Mammary microvascular endothelial cell (primary cell): ENCODE results near the gene TRPM7. TPM values are rescaled to one million over a fixed set of nuclear protein-coding genes. Genes with fewer than 3 reads are reported as not detected.

Experiments
- total RNA-seq: library from RNA; depleted of rRNA; stranded (reverse); fragments of >200 nt; gene quantifications from 2 replicates; pipeline ENCODE4 v1.2.3, GENCODE V29; 2015

TRPM7 gene
- 12.8 and 19.2 TPM in 2 replicates for total RNA-seq

GRCh38 chr15:50686469-50687301, at the start of gene TRPM7:
TRPM7 (minus strand) TSS chr15:50686797; CDS start chr15:50686533, 264 bp downstream.

GRCh38 chr15:50546566-50546965, 140.0 kb downstream of the TRPM7 start, which contains the start of gene USP50:
USP50 (minus strand) TSS chr15:50546666; CDS start chr15:50546525, 141 bp downstream.

Other genes starting within 250 kb of the TRPM7 start
- gene USP50, start 140.1 kb downstream of the TRPM7 start, total RNA-seq: not detected in 2 replicates
- gene SPPL2A, start 78.9 kb upstream of the TRPM7 start, total RNA-seq: 166 and 187 TPM in 2 replicates
- 7.0 and 8.0 TPM in 2 replicates for gene AP4E1, start 221.9 kb upstream of the TRPM7 start, total RNA-seq